GF-D8 (cell line): Measurements from ENCODE around the gene CHMP4B.

ENCODE experiments used
- DNase-seq: peaks from one replicate; lab custom pipeline; 2025; lab: John Stamatoyannopoulos, UW

The CHMP4B gene

GRCh38 chr20:33864324-33864963, 53.3 kb downstream of the CHMP4B start:
- no peak for DNase-seq

- DNase-seq, result no peak
Measured at GRCh38 chr20:33865761-33866370, 54.7 kb downstream of the CHMP4B start.

DNA sequence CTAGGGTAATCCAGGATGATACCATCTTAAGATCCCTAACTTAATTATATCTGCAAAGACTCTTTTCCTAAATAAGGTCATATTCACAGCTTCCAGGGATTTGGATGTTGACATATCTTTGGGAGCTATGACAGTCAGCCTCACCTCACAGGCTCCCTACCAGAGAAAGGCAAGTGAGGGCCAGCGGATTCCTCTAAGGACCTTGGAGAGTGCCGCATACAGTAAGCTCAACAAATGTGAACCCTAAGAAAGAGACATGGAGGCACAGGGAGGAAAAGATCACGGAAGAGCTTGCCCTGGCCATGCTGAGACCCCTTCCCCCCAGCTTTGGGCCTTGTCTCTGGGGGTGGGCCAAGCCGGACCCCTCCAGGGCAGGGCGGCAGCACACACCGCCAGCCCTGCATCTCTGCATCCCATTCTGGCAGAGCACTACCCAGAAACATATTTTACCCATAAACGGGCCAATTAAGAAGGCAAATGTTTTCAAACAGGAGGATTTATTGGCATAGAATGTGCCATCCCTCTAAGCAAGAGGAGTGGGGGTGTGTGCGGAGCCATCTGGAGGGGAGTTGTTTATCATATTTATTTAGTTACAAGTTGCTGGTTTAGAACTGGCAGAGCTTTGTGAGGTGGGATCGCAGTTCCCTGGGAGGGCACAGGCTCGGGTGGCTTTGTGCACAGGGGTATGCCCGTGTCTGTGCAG, 55.4 kb downstream of the CHMP4B start:
- no peak for DNase-seq

GRCh38 chr20:33868042-33868441, 56.9 kb downstream of the CHMP4B start:
- DNase-seq, result no peak

- DNase-seq, result no peak
Measured at GRCh38 chr20:33868595-33868994, 57.4 kb downstream of the CHMP4B start.

DNA sequence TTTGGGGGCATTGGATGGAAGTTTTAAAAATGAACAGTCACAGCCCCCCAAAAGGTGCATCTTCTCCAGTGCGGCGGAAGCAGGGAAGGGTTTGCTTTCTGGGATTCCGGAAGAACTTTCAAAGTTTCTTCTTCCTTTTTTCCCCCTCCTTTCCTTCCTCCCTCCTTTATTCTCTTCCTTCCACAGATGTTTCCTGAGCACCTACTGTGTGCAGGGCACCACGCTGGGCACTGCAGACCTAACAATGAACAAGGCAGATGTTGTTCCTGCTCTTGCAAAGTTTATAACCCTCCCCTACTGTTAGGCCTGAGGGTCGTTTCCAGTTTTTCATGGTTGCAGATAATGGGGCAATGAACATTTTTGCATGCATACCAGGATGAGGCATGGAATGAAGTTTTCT, 58.1 kb downstream of the CHMP4B start:
- DNase-seq, result no peak

DNA sequence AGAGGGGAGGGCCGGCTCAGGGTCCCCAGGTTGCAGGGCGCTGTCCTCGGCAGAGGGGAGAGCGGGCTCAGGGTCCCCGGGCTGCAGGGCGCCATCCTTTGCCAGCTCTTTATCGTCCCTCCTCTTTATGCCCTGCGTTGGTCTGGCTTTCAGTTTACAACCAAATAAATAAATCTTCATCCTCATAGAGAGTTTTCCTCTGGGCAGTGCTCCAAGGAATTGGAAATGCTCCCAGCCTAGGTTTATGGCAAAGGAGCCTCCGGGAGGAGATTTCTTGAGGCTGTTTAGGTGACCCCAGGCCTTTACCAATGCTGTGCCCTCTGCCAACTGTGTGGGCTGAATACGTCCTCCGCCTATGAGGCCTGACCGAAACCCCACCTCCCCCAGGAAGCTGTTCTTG, 60.2 kb downstream of the CHMP4B start:
- DNase-seq, result no peak

DNA sequence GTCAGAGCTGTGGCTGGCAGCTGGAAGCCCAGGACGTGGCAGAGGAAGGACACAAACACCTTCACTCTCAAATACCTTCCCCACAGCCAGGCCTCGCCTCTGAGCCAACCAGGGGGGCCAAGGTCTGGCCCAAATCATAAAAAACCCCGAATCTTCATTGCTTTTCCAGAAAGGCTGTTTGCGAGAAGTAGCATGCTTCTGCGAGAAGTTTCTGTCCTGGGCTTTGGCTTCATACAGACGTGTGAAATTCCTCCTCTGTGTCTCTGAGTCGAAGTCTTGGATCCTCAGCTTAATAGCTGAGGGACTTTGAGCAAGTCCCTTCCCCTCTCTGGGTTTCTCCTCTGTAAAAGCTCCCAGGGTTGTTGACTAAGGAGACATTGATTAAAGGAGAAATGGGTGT, 63.0 kb downstream of the CHMP4B start:
- DNase-seq, result no peak

DNA sequence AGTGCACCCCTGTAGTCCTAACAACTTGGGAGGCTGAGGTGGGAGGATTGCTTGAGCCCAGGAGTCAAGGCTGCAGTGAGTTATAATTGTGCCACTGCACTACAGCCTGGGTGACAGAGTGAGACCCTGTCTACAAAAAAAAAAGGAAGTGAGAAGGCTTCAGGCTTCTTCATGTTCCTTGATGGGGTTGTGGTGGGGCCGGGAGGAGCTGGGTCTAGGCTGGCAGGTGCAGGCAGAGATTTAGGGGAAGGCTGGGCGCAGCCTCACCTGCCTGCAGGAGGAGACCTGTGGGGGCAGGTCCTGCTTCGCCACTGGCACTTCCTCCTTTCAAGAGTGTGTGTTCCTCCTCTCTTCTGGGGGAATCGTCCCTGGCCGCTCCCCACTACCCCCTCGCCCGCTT, 63.9 kb downstream of the CHMP4B start:
- no peak for DNase-seq

DNA sequence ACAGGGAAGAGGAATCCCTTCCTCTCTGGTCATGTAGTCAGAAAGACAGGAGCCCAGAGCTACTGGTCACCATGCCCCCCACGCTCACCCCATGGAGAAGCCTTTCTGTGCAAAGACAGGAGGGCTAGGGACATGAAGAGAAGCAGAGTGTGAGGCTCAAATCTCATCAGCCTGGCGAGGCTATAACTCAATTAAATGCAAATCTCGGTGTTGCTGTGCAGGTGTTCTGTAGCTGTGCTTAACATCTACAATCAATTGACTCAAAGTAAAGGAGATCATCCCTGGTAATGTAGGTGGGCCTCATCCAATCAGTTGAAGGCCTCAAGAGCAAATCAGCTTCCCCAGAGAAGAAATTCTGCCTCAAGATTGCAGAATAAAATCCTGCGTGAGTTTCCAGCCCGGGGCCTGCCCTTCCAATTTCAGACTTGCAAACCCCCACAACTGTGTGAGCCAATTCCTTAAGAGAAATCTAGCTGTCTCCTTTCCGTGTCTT, 64.4 kb downstream of the CHMP4B start:
- DNase-seq, result no peak

- DNase-seq, result no peak
Measured at GRCh38 chr20:33878583-33878982, 67.4 kb downstream of the CHMP4B start.

GRCh38 chr20:33880396-33880795, 69.2 kb downstream of the CHMP4B start:
- no peak for DNase-seq

DNA sequence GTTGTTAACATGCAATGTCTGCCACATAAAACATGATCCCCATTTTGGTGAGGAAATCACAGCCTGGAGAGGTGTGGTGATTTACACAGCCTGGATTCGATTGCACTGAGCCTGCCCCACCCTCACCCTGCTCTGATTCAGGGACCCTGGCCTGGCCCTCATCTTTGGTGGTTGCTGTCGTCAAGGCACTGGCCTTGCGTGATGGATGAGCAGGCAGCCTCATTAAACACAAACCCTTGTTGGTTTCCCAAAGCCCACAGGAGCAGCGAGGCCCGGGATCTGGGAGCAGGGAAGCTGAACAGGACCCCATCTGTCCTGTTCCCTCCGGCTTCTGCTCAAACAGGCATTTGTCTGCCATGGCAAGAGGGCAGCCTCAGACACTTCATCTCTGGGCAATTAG, 70.8 kb downstream of the CHMP4B start:
- no peak for DNase-seq

- DNase-seq, result no peak
Measured at GRCh38 chr20:33882481-33882880, 71.3 kb downstream of the CHMP4B start.

- no peak for DNase-seq
Measured at GRCh38 chr20:33883164-33883563, 72.0 kb downstream of the CHMP4B start.

DNA sequence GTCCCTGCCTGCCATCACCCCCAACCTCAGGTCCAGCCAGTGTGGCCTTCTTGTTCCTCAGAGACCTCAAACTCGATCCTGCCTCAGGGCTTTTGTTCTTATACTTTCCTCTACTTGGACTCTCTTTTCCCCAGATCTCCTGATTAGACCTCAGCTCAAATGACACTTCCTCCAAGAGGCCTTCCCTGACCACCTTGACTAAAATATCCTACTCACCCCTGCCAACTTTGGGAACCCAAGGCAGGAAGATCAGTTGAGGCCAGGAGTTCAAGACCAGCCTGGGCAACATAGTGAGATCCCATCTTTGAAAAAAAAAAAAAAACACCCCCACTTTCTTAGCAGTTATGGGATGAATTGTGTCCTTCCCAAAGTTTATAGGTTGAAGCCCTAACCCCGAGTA, 73.5 kb downstream of the CHMP4B start:
- DNase-seq, result no peak

GRCh38 chr20:33889312-33889711, 78.2 kb downstream of the CHMP4B start:
- DNase-seq, result no peak

DNA sequence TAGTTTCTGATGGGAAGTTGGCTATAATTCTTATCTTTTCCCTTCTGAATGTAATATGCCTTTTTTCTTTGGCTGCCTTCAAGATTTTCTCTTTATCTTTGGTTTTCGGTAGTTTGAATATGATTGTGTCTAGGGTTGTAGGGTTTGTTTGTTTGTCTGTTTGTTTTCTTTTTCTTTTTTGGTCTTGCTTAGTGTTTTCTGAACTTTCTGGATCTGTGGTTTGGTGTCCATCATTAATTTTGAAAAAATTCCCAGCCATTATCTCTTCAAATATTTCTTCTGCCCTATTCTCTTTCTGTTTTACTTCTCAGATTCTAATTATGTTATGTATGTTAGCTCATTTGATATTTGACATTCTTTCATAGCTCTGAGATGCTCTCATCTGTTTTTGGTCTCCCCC, 79.4 kb downstream of the CHMP4B start:
- DNase-seq, result no peak

GRCh38 chr20:33893314-33893713, 82.2 kb downstream of the CHMP4B start:
- no peak for DNase-seq

DNA sequence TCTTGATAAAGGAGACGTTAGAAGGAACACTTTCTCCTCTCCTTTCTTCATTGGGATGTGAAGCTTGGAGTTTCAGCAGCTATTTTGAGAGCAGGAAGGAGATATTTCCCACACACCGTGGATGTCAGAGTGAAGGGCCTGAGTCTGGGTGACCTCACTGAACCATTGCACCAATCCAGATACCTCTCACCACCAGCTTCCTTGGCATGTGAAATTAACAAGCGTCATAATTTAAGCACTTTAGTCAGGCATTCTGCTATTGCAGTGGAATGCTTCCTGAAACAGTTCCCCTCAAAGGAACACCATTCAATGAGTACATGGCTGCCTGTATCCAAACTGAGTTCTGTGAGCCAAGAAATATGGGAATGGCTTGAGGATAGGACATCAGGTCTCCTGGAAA, 83.7 kb downstream of the CHMP4B start:
- DNase-seq, result no peak

DNA sequence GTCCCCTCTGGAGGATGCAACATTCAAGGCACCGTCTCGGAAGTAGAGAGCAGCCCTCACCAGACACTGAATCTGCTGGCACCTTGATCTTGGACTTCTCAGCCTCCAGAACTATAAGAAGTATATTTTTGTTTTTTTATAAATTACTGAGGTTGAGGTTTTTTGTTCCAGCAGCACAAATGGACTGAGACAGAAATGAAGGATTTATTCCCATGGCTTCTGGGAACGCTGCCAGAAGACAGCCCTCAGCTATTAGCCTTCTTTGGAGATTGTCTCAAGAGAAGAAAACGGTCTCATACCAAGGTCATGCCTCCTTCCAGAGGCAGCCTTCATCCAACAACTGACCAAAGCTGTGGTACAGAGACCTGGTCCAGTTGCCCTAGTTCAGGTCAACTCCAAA, 85.4 kb downstream of the CHMP4B start:
- DNase-seq, result no peak

DNA sequence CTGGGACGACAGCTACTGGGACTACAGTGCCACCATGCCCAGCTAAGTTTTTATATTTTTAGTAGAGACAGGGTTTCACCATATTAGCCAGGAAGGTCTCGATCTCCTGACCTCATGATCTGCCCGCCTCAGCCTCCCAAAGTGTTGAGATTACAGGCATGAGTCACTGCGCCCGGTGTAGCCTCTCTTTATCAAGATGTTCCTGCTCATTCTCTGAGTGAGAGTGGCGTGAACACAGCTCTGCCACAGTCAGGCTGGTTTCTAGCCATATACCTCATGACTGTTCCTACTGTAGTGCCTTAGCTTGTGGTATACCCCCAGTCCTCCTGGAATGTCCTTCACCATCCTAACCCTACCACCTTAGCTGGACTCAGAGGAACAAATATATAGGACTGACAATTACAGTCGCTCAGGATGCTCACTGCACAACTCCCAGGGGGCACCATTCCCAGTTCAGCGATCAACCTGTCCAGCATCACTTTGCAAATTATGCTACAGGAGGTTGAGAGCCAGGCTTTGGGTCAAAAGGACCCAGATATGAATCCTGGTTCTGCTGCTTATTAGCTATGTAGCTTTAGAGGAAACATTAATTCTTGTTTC, 86.3 kb downstream of the CHMP4B start:
- no peak for DNase-seq

DNA sequence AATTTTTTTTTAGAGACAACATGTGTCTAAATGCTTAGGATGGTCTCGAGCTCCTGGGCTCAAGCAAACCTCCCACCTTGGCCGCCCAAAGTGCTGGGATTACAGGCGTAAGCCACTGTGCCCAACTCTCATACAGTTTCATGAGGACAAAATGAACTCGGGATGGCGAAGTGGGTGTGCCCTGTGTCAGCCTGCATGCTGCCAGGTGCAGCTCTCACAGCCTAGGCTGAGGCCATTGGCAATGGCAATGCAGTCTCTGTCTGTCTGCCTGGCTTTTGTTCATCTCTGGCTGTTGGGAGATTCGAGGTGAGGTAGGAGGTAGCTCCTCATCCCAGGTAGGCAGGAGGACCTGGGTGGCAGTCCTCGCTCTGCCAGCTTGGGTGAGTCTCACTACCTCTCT, 88.0 kb downstream of the CHMP4B start:
- DNase-seq, result no peak
